Measurements from ENCODE around the gene MRPS35.
"Not testable (repeated sequence)": the region's sequence is repeated elsewhere in the genome, so short reads cannot be mapped to it uniquely, and the experiment has no call there.

MRPS35 gene

GRCh38 chr12:27733052-27733656 lies 22.5 kb downstream of the MRPS35 start:
- no peak overlapping the region for H3K9ac ChIP-seq (ENCODE audit: insufficient read length, low read depth)
- no peaks in the 10 kb centered on the region for H3K27me3 ChIP-seq (ENCODE audit: insufficient read depth, insufficient read length)
- no peaks in the 10 kb centered on the region for H3K9me3 ChIP-seq (ENCODE audit: insufficient read depth, low read length)
- H3K4me3 ChIP-seq (ENCODE audit: insufficient read length, low read depth), result no peak overlapping the region
- no peaks in the 10 kb centered on the region for H3K4me1 ChIP-seq (ENCODE audit: insufficient read depth, insufficient read length)
- DNase-seq (ENCODE audit: low read depth, low spot score), result peak; percentile 23
- TF ChIP-seq SUZ12 (IDR thresholded peaks at IDR 0.05; ENCODE audit: extremely low read depth, insufficient read depth, insufficient read length), result no peak
- TF ChIP-seq YY1 (IDR thresholded peaks at IDR 0.05; ENCODE audit: insufficient read depth, insufficient read length), result no peak
- no peak for TF ChIP-seq ZNF274 (IDR thresholded peaks at IDR 0.05; ENCODE audit: low read depth, low read length)
- peaks cover 84% of the 10 kb centered on the region for H3K36me3 ChIP-seq (ENCODE audit: insufficient read depth, insufficient read length, low read length)

DNA sequence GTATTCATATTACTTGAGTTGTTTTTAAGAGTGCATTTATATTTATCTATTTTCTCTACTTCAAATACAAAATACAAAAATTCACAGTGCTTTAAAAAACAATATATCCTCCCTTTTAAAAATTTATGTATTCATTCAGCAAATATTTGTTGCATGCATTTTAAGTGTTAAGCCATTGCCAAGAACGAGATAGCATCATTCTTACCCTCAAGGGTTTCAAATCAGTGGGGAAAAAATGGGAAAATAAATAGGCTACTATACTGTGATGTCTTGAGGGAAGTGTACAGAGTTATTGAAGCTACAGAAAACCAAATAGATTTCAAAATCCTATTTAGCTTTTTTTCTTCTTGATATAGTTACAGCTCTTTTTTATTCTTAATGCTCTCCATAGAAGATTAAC lies 23.2 kb downstream of the MRPS35 start:
- Histone ChIP-seq H3K4me3 (ENCODE audit: insufficient read length, low read depth) (no peak overlapping the region), H3K36me3 (ENCODE audit: insufficient read depth, insufficient read length, low read length) (peaks cover 84% of the 10 kb centered on the region), H3K27me3 (ENCODE audit: insufficient read depth, insufficient read length) (no peaks in the 10 kb centered on the region)

DNA sequence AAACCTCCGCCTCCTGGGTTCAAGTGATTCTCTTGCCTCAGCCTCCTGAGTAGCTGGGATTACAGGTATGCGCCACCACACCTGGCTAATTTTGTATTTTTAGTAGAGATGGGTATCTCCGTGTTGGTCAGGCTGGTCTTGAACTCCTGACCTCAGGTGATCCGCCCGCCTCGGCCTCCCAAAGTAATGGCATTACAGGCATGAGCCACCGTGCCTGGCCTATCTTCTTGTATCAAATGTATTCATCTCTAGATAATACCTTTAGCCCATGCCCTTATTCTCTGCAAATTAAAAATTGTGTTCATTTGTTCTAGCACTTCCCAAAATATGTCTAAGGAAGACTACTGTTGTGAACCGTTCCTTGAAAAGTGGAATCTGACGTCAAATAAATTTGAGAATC lies 23.7 kb downstream of the MRPS35 start:
- not testable (repeated sequence) for H3K9me3 ChIP-seq (ENCODE audit: insufficient read depth, low read length); H3K4me3 ChIP-seq (ENCODE audit: insufficient read length, low read depth); H3K4me1 ChIP-seq (ENCODE audit: insufficient read depth, insufficient read length); H3K9ac ChIP-seq (ENCODE audit: insufficient read length, low read depth); DNase-seq (ENCODE audit: low read depth, low spot score); H3K27me3 ChIP-seq (ENCODE audit: insufficient read depth, insufficient read length)
- peaks cover 85% of the 10 kb centered on the region for H3K36me3 ChIP-seq (ENCODE audit: insufficient read depth, insufficient read length, low read length)

More for the DNA sequence above, 23.2 kb downstream of the MRPS35 start:
- no peak for DNase-seq (ENCODE audit: low read depth, low spot score)
- Histone ChIP-seq H3K4me1 (ENCODE audit: insufficient read depth, insufficient read length) (no peaks in the 10 kb centered on the region), H3K9ac (ENCODE audit: insufficient read length, low read depth) (no peak overlapping the region), H3K9me3 (ENCODE audit: insufficient read depth, low read length) (no peaks in the 10 kb centered on the region)
- TF ChIP-seq ZNF274 (IDR thresholded peaks at IDR 0.05; ENCODE audit: low read depth, low read length) (no peak), YY1 (IDR thresholded peaks at IDR 0.05; ENCODE audit: insufficient read depth, insufficient read length) (no peak), SUZ12 (IDR thresholded peaks at IDR 0.05; ENCODE audit: extremely low read depth, insufficient read depth, insufficient read length) (no peak)

- H3K9ac ChIP-seq (ENCODE audit: insufficient read length, low read depth), result no peak overlapping the region
- H3K36me3 ChIP-seq (ENCODE audit: insufficient read depth, insufficient read length, low read length), result peaks cover 65% of the 10 kb centered on the region
- no peaks in the 10 kb centered on the region for H3K9me3 ChIP-seq (ENCODE audit: insufficient read depth, low read length)
- no peaks in the 10 kb centered on the region for H3K4me1 ChIP-seq (ENCODE audit: insufficient read depth, insufficient read length)
- H3K27me3 ChIP-seq (ENCODE audit: insufficient read depth, insufficient read length), result no peaks in the 10 kb centered on the region
- no peak for TF ChIP-seq YY1 (IDR thresholded peaks at IDR 0.05; ENCODE audit: insufficient read depth, insufficient read length)
- no peak for TF ChIP-seq ZNF274 (IDR thresholded peaks at IDR 0.05; ENCODE audit: low read depth, low read length)
- TF ChIP-seq SUZ12 (IDR thresholded peaks at IDR 0.05; ENCODE audit: extremely low read depth, insufficient read depth, insufficient read length), result no peak
- DNase-seq (ENCODE audit: low read depth, low spot score), result no peak
- no peak overlapping the region for H3K4me3 ChIP-seq (ENCODE audit: insufficient read length, low read depth)
Observed at GRCh38 chr12:27743601-27744000, 33.0 kb downstream of the MRPS35 start.

GRCh38 chr12:27745734-27746133 lies 35.1 kb downstream of the MRPS35 start:
- H3K4me1 ChIP-seq (ENCODE audit: insufficient read depth, insufficient read length); H3K9ac ChIP-seq (ENCODE audit: insufficient read length, low read depth); DNase-seq (ENCODE audit: low read depth, low spot score); H3K27me3 ChIP-seq (ENCODE audit: insufficient read depth, insufficient read length); H3K9me3 ChIP-seq (ENCODE audit: insufficient read depth, low read length); H3K4me3 ChIP-seq (ENCODE audit: insufficient read length, low read depth): not testable (repeated sequence)
- H3K36me3 ChIP-seq (ENCODE audit: insufficient read depth, insufficient read length, low read length), result peaks cover 57% of the 10 kb centered on the region

- H3K36me3 ChIP-seq (ENCODE audit: insufficient read depth, insufficient read length, low read length), result peaks cover 55% of the 10 kb centered on the region
- no peaks in the 10 kb centered on the region for H3K9me3 ChIP-seq (ENCODE audit: insufficient read depth, low read length)
- TF ChIP-seq YY1 (IDR thresholded peaks at IDR 0.05; ENCODE audit: insufficient read depth, insufficient read length), result no peak
- no peak for TF ChIP-seq SUZ12 (IDR thresholded peaks at IDR 0.05; ENCODE audit: extremely low read depth, insufficient read depth, insufficient read length)
- no peak for TF ChIP-seq ZNF274 (IDR thresholded peaks at IDR 0.05; ENCODE audit: low read depth, low read length)
- no peak overlapping the region for H3K4me3 ChIP-seq (ENCODE audit: insufficient read length, low read depth)
- H3K9ac ChIP-seq (ENCODE audit: insufficient read length, low read depth), result no peak overlapping the region
- no peak for DNase-seq (ENCODE audit: low read depth, low spot score)
- H3K4me1 ChIP-seq (ENCODE audit: insufficient read depth, insufficient read length), result no peaks in the 10 kb centered on the region
- no peaks in the 10 kb centered on the region for H3K27me3 ChIP-seq (ENCODE audit: insufficient read depth, insufficient read length)
Observed at GRCh38 chr12:27747111-27747820, 36.6 kb downstream of the MRPS35 start.

- Histone ChIP-seq H3K9ac (ENCODE audit: insufficient read length, low read depth) (no peak overlapping the region), H3K9me3 (ENCODE audit: insufficient read depth, low read length) (no peaks in the 10 kb centered on the region), H3K36me3 (ENCODE audit: insufficient read depth, insufficient read length, low read length) (peaks cover 62% of the 10 kb centered on the region), H3K4me3 (ENCODE audit: insufficient read length, low read depth) (no peak overlapping the region), H3K27me3 (ENCODE audit: insufficient read depth, insufficient read length) (no peaks in the 10 kb centered on the region), H3K4me1 (ENCODE audit: insufficient read depth, insufficient read length) (no peaks in the 10 kb centered on the region)
- DNase-seq (ENCODE audit: low read depth, low spot score), result no peak
- TF ChIP-seq SUZ12 (IDR thresholded peaks at IDR 0.05; ENCODE audit: extremely low read depth, insufficient read depth, insufficient read length) (no peak), YY1 (IDR thresholded peaks at IDR 0.05; ENCODE audit: insufficient read depth, insufficient read length) (no peak), ZNF274 (IDR thresholded peaks at IDR 0.05; ENCODE audit: low read depth, low read length) (no peak)
Observed at GRCh38 chr12:27751386-27752047, 40.9 kb downstream of the MRPS35 start.
